ENCODE measurements around the gene GHSR.

DNA sequence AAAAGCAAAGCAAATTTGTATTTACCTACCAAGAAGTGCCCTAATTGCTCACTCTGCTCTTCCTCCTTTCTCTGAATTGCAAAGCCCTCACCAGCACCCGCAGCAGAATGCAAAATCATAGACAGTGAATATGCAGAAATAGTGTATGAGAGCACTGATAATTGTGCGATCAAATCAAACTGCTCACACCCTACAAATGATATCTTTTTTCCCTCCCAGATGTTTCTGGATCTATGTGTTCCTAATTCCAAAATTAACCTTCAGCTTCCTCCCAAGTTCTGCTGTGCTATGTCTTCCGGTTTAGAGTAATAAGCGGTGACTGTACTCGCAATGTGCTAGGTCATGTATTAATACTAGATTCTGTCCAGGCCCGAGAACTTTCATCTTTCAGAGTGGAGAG lies 3.4 kb downstream of the GHSR start:
- TF ChIP-seq, protein P1, sequence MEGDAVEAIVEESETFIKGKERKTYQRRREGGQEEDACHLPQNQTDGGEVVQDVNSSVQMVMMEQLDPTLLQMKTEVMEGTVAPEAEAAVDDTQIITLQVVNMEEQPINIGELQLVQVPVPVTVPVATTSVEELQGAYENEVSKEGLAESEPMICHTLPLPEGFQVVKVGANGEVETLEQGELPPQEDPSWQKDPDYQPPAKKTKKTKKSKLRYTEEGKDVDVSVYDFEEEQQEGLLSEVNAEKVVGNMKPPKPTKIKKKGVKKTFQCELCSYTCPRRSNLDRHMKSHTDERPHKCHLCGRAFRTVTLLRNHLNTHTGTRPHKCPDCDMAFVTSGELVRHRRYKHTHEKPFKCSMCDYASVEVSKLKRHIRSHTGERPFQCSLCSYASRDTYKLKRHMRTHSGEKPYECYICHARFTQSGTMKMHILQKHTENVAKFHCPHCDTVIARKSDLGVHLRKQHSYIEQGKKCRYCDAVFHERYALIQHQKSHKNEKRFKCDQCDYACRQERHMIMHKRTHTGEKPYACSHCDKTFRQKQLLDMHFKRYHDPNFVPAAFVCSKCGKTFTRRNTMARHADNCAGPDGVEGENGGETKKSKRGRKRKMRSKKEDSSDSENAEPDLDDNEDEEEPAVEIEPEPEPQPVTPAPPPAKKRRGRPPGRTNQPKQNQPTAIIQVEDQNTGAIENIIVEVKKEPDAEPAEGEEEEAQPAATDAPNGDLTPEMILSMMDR (IDR thresholded peaks at IDR 0.05; ENCODE audit: insufficient read depth, low read length, poor library complexity, severe bottlenecking) = no peak
- no peak for TF ChIP-seq EZH2phosphoT487 (conservative IDR thresholded peaks at IDR 0.05; ENCODE audit: low read length)
